Tibial artery (tissue), 4 donors: ENCODE results near the gene AHR.

ENCODE experiments used
- DNase-seq, 2 donors: peaks; one replicate each; pipeline ENCODE4 v3.0.0-alpha.2; 2019
- H3K27ac ChIP-seq, 2 donors: fragments of 200-600 bp; sonication (generic) in 1 of 2; 1 replicate in 1 of 2; 2 replicates in 1 of 2; pipeline ENCODE4 v1.5.1; 2018 to 2019; ENCODE audit warnings: mild to moderate bottlenecking in 1 of 2
- H3K27me3 ChIP-seq, 2 donors: fragments of 200-600 bp; sonication (generic) in 1 of 2; one replicate each; pipeline versions ENCODE4 v1.5.1 to v1.6.0; 2016 to 2019
- H3K36me3 ChIP-seq, 3 donors: fragments of 200-600 bp; sonication (generic) in 2 of 3; one replicate each; pipeline ENCODE4 v1.5.1; 2016 to 2019; ENCODE audit warnings: mild to moderate bottlenecking in 2 of 3
- H3K4me1 ChIP-seq, 4 donors: fragments of 200-600 bp; sonication (generic) in 2 of 4; 1 replicate in 3 of 4; 2 replicates in 1 of 4; pipeline ENCODE4 v1.5.1; 2016 to 2019
- H3K4me3 ChIP-seq, 2 donors: fragments of 200-600 bp; sonication (generic) in 1 of 2; 1 replicate in 1 of 2; 2 replicates in 1 of 2; pipeline ENCODE4 v1.5.1; 2018 to 2019; ENCODE audit warnings: mild to moderate bottlenecking in 2 of 2
- H3K9me3 ChIP-seq, 3 donors: fragments of 200-600 bp; sonication (generic) in 1 of 3; one replicate each; pipeline ENCODE4 v1.5.1; 2016 to 2019
- CTCF ChIP-seq, 2 experiments: fragments of 200-600 bp in 1 of 2; fragments of 450-650 bp in 1 of 2; IDR thresholded peaks; one replicate each; pipeline ENCODE4 v1.5.1; 2017 to 2019; ENCODE audit warnings: antibody characterized with exemption in 2 of 2, mild to moderate bottlenecking in 1 of 2, moderate library complexity in 1 of 2
- intact Hi-C: fragments of 100-400 bp; cut with DNase I; formaldehyde crosslinking; loops from one replicate; pipeline ENCODE4 v1.15.0; 2023; ENCODE audit warnings: low total_unique reads

AHR gene

GRCh38 chr7:17298102-17298839, at the start of gene AHR:
AHR (plus strand) TSS chr7:17298652; CDS start chr7:17299265, 613 bp downstream.
- Histone ChIP-seq H3K27me3 (no peaks in the 10 kb centered on the region), H3K4me3 (peak within 1 kb of the TSS; percentile 88 to 100), H3K4me1 (peaks cover 0 to 38% (median 0%) of the 10 kb centered on the region in 4 donors), H3K36me3 (no peaks in the 10 kb centered on the region), H3K9me3 (no peaks in the 10 kb centered on the region), H3K27ac (peak within 1 kb of the TSS; percentile 94 to 99)
- intact Hi-C loops, result loop anchor here (10.0 kb wide), 1 partner anchor 323 kb away; no protein-coding TSS in a partner anchor
- peak; percentile 93 to 96 for DNase-seq
- no peak for TF ChIP-seq CTCF (IDR thresholded peaks at IDR 0.05)

GRCh38 chr7:17253885-17254284, 44.6 kb upstream of the AHR start:
- no peak overlapping the region for H3K4me3 ChIP-seq
- no peaks in the 10 kb centered on the region for H3K4me1 ChIP-seq
- no peak for DNase-seq
- H3K27ac ChIP-seq, result no peak overlapping the region
- intact Hi-C loops, result no loop called here
- H3K36me3 ChIP-seq, result no peaks in the 10 kb centered on the region
- no peak for TF ChIP-seq CTCF (IDR thresholded peaks at IDR 0.05)
- no peaks in the 10 kb centered on the region for H3K9me3 ChIP-seq
- H3K27me3 ChIP-seq, result no peaks in the 10 kb centered on the region

GRCh38 chr7:17255926-17256325, 42.5 kb upstream of the AHR start:
- TF ChIP-seq CTCF (IDR thresholded peaks at IDR 0.05), result no peak
- no peaks in the 10 kb centered on the region for H3K9me3 ChIP-seq
- intact Hi-C loops, result no loop called here

GRCh38 chr7:17256375-17256774, 42.1 kb upstream of the AHR start:
- Histone ChIP-seq H3K9me3 (no peaks in the 10 kb centered on the region), H3K4me3 (no peak overlapping the region), H3K27me3 (no peaks in the 10 kb centered on the region), H3K4me1 (no peaks in the 10 kb centered on the region), H3K36me3 (no peaks in the 10 kb centered on the region), H3K27ac (no peak overlapping the region)
- no peak for TF ChIP-seq CTCF (IDR thresholded peaks at IDR 0.05)
- intact Hi-C loops, result no loop called here
- DNase-seq, result no peak

More at GRCh38 chr7:17255926-17256325, 42.5 kb upstream of the AHR start:
- no peaks in the 10 kb centered on the region for H3K27me3 ChIP-seq
- H3K27ac ChIP-seq, result no peak overlapping the region
- no peak for DNase-seq
- H3K4me3 ChIP-seq, result no peak overlapping the region
- no peaks in the 10 kb centered on the region for H3K36me3 ChIP-seq
- H3K4me1 ChIP-seq, result no peaks in the 10 kb centered on the region

- Histone ChIP-seq H3K9me3 (peaks cover 0 to 34% (median 14%) of the 10 kb centered on the region in 3 donors), H3K4me3 (no peak overlapping the region), H3K27ac (no peak overlapping the region), H3K36me3 (no peaks in the 10 kb centered on the region), H3K4me1 (no peaks in the 10 kb centered on the region), H3K27me3 (no peaks in the 10 kb centered on the region)
- intact Hi-C loops, result no loop called here
- DNase-seq, result no peak
- no peak for TF ChIP-seq CTCF (IDR thresholded peaks at IDR 0.05)
Observed at GRCh38 chr7:17266565-17266964, 31.9 kb upstream of the AHR start.
